Measurements from ENCODE around the gene KCNQ2.

The KCNQ2 gene

DNA sequence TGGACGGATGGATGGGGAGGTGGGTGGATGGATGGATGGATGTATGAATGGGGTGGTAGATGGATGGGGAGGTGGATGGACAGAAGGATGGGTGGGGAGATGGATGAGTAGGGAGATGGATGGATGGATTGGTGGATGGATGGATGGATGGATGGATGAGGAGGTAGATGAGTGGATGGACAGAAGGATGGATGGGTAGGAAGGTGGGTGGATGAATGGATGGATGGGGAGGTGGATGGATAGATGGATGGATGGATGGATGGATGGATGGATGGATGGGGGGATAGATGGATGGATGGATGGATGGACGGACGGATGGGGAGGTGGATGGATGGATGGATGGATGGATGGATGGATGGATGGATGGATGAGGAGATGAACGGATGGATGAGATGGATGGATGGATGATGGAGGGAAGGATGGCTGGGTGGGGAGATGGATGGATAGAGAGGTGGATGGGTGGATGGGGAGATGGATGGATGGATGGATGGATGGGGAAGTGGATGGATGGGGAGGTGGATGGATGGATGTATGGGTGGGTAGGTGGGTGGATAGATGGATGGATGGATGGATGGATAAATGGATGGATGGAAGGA, 19.3 kb upstream of the KCNQ2 start:
- H3F3A ChIP-seq (ENCODE audit: insufficient read depth, low read length), result no peaks in the 10 kb centered on the region
- H3K4me3 ChIP-seq (ENCODE audit: low read depth, low read length, poor library complexity, severe bottlenecking), result no peak overlapping the region
- no peak overlapping the region for H2AFZ ChIP-seq (ENCODE audit: low read length)
- H4K20me1 ChIP-seq (ENCODE audit: insufficient read depth, low read length), result no peaks in the 10 kb centered on the region
- H3K4me2 ChIP-seq (ENCODE audit: low read length), result no peak overlapping the region
- no peak for TF ChIP-seq CTCF (IDR thresholded peaks at IDR 0.05; ENCODE audit: low read length)
- no peak for TF ChIP-seq EZH2 (IDR thresholded peaks at IDR 0.05; ENCODE audit: borderline replicate concordance, low read length)
- no peaks in the 10 kb centered on the region for H3K36me3 ChIP-seq (ENCODE audit: insufficient read depth, low read length)
- H3K9me3 ChIP-seq (ENCODE audit: low read length), result no peaks in the 10 kb centered on the region
- no peak overlapping the region for H3K9ac ChIP-seq (ENCODE audit: low read length)
- H3K27me3 ChIP-seq (ENCODE audit: insufficient read depth, low read length), result no peaks in the 10 kb centered on the region; the same call in 1 of the 2 replicates
- H3K27ac ChIP-seq (ENCODE audit: low read depth, low read length, poor library complexity, severe bottlenecking), result no peak overlapping the region
- no peaks in the 10 kb centered on the region for H3K9me2 ChIP-seq (ENCODE audit: low read depth, low read length)
- no peaks in the 10 kb centered on the region for H3K79me2 ChIP-seq (ENCODE audit: insufficient read depth, low read length)
- no peaks in the 10 kb centered on the region for H3K4me1 ChIP-seq (ENCODE audit: insufficient read depth, low read length, severe bottlenecking)

- Histone ChIP-seq H2AFZ (ENCODE audit: low read length) (no peak overlapping the region), H3F3A (ENCODE audit: insufficient read depth, low read length) (no peaks in the 10 kb centered on the region), H3K9me2 (ENCODE audit: low read depth, low read length) (no peaks in the 10 kb centered on the region), H3K27ac (ENCODE audit: low read depth, low read length, poor library complexity, severe bottlenecking) (no peak overlapping the region), H3K9me3 (ENCODE audit: low read length) (no peaks in the 10 kb centered on the region), H3K36me3 (ENCODE audit: insufficient read depth, low read length) (no peaks in the 10 kb centered on the region), H3K79me2 (ENCODE audit: insufficient read depth, low read length) (no peaks in the 10 kb centered on the region), H3K9ac (ENCODE audit: low read length) (no peak overlapping the region), H3K4me2 (ENCODE audit: low read length) (no peak overlapping the region), H3K27me3 (ENCODE audit: insufficient read depth, low read length) (no peaks in the 10 kb centered on the region; the same call in 1 of the 2 replicates), H4K20me1 (ENCODE audit: insufficient read depth, low read length) (no peaks in the 10 kb centered on the region), H3K4me3 (ENCODE audit: low read depth, low read length, poor library complexity, severe bottlenecking) (no peak overlapping the region), H3K4me1 (ENCODE audit: insufficient read depth, low read length, severe bottlenecking) (no peaks in the 10 kb centered on the region)
- TF ChIP-seq CTCF (IDR thresholded peaks at IDR 0.05; ENCODE audit: low read length) (no peak), EZH2 (IDR thresholded peaks at IDR 0.05; ENCODE audit: borderline replicate concordance, low read length) (no peak)
Measured at GRCh38 chr20:63491078-63491477, 18.6 kb upstream of the KCNQ2 start.

- Histone ChIP-seq H3K4me3 (ENCODE audit: low read depth, low read length, poor library complexity, severe bottlenecking) (no peak overlapping the region), H3K9me2 (ENCODE audit: low read depth, low read length) (no peaks in the 10 kb centered on the region), H4K20me1 (ENCODE audit: insufficient read depth, low read length) (no peaks in the 10 kb centered on the region), H3K36me3 (ENCODE audit: insufficient read depth, low read length) (no peaks in the 10 kb centered on the region), H3F3A (ENCODE audit: insufficient read depth, low read length) (no peaks in the 10 kb centered on the region), H3K27ac (ENCODE audit: low read depth, low read length, poor library complexity, severe bottlenecking) (no peak overlapping the region), H3K4me2 (ENCODE audit: low read length) (no peak overlapping the region), H2AFZ (ENCODE audit: low read length) (no peak overlapping the region), H3K27me3 (ENCODE audit: insufficient read depth, low read length) (no peaks in the 10 kb centered on the region; the same call in 1 of the 2 replicates), H3K9ac (ENCODE audit: low read length) (no peak overlapping the region), H3K9me3 (ENCODE audit: low read length) (no peaks in the 10 kb centered on the region), H3K79me2 (ENCODE audit: insufficient read depth, low read length) (no peaks in the 10 kb centered on the region), H3K4me1 (ENCODE audit: insufficient read depth, low read length, severe bottlenecking) (no peaks in the 10 kb centered on the region)
- TF ChIP-seq EZH2 (IDR thresholded peaks at IDR 0.05; ENCODE audit: borderline replicate concordance, low read length) (no peak), CTCF (IDR thresholded peaks at IDR 0.05; ENCODE audit: low read length) (no peak)
Measured at GRCh38 chr20:63490416-63490815, 18.0 kb upstream of the KCNQ2 start.
